MM.1S (cell line): ENCODE results near the gene CBX7.

ENCODE experiments used
- DNase-seq: peaks from one replicate; pipeline ENCODE4 v3.0.0-alpha.2; 2015
- H2AFZ ChIP-seq: fragments of 300-600 bp; sonication (generic); 2 replicates; pipeline ENCODE4 v1.6.0; 2016; ENCODE audit warnings: antibody characterized with exemption, low read length
- H3F3A ChIP-seq: fragments of 300-600 bp; sonication (generic); 2 replicates; pipeline ENCODE4 v1.6.1; 2016; ENCODE audit warnings: mild to moderate bottlenecking, antibody characterized with exemption, low read length, moderate library complexity, mixed read lengths; ENCODE audit not compliant: insufficient read depth
- H3K27ac ChIP-seq: fragments of 300-600 bp; sonication (generic); 2 replicates; pipeline ENCODE4 v1.5.1; 2016; ENCODE audit warnings: mild to moderate bottlenecking, low read length
- H3K27me3 ChIP-seq: fragments of 300-600 bp; sonication (generic); replicated peaks from 2 replicates; pipeline ENCODE4 v1.6.0; 2016; ENCODE audit warnings: low read length; ENCODE audit not compliant: insufficient read depth
- H3K36me3 ChIP-seq: fragments of 300-600 bp; sonication (generic); replicated peaks from 2 replicates; pipeline ENCODE4 v1.6.1; 2016; ENCODE audit warnings: mild to moderate bottlenecking, low read length, mixed read lengths; ENCODE audit not compliant: insufficient read depth
- H3K4me1 ChIP-seq: fragments of 300-600 bp; sonication (generic); 2 replicates; pipeline ENCODE4 v1.6.1; 2016; ENCODE audit warnings: low read length, mixed read lengths
- H3K4me2 ChIP-seq: fragments of 300-600 bp; sonication (generic); 2 replicates; pipeline ENCODE4 v1.6.0; 2016; ENCODE audit warnings: low read depth, low read length
- H3K4me3 ChIP-seq: fragments of 300-600 bp; sonication (generic); 2 replicates; pipeline ENCODE4 v1.5.1; 2016; ENCODE audit warnings: low read length, mixed read lengths
- H3K79me2 ChIP-seq: fragments of 300-600 bp; sonication (generic); 2 replicates; pipeline ENCODE4 v1.6.1; 2016; ENCODE audit warnings: mixed run types, low read length, mixed read lengths
- H3K9ac ChIP-seq: fragments of 300-600 bp; sonication (generic); 2 replicates; pipeline ENCODE4 v1.6.1; 2016; ENCODE audit warnings: low read length, mixed read lengths
- H3K9me2 ChIP-seq: fragments of 300-600 bp; sonication (generic); replicated peaks from 2 replicates; pipeline ENCODE4 v1.6.1; 2016; ENCODE audit warnings: mild to moderate bottlenecking, low read length, mixed read lengths; ENCODE audit not compliant: insufficient read depth
- H3K9me3 ChIP-seq: fragments of 300-600 bp; sonication (generic); replicated peaks from 2 replicates; pipeline ENCODE4 v1.6.1; 2016; ENCODE audit warnings: mild to moderate bottlenecking, low read length, mixed read lengths; ENCODE audit not compliant: insufficient read depth
- H4K20me1 ChIP-seq: fragments of 300-600 bp; sonication (generic); 2 replicates; pipeline ENCODE4 v1.6.1; 2016; ENCODE audit warnings: mild to moderate bottlenecking, low read length, moderate library complexity, mixed read lengths; ENCODE audit not compliant: insufficient read depth
- CTCF ChIP-seq: fragments of 300-600 bp; sonication (generic); IDR thresholded peaks from 2 replicates; pipeline ENCODE4 v1.5.1; 2016; ENCODE audit warnings: antibody characterized with exemption, low read length, mixed read lengths
- EZH2 ChIP-seq: fragments of 300-600 bp; sonication (generic); optimal IDR thresholded peaks from 2 replicates; pipeline ENCODE3; 2017; ENCODE audit warnings: low read depth, mild to moderate bottlenecking, antibody characterized with exemption, low read length, mixed read lengths
- EZH2phosphoT487 ChIP-seq: fragments of 300-600 bp; sonication (generic); IDR thresholded peaks from 2 replicates; pipeline ENCODE4 v1.6.1; 2018; ENCODE audit warnings: antibody characterized with exemption, low read length

The CBX7 gene

DNA sequence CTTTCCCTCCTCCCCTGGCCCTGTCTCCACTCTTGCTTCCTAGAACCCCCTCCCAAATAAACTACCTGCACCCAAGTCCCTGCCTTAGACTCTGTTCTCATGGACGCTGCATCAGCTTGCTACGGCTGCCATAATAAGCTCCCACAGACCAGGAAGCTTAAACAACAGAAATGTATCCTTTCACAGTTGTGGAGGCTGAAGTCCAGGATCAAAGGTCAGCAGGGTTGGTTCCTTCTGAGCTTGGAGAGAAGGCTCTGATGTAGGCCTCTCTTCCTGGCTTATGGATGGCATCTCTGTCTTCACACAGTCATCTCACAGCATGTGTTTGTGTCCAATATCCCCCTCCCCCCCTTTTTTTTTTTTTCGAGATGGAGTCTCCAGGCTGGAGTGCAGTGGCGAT, 23.4 kb downstream of the CBX7 start:
- Histone ChIP-seq H3K27ac (no peak overlapping the region), H2AFZ (no peak overlapping the region), H3K79me2 (no peaks in the 10 kb centered on the region), H3K4me1 (peaks cover 12% of the 10 kb centered on the region), H3K9ac (no peak overlapping the region), H3F3A (peaks cover 13% of the 10 kb centered on the region), H4K20me1 (no peaks in the 10 kb centered on the region), H3K27me3 (no peaks in the 10 kb centered on the region), H3K9me2 (no peaks in the 10 kb centered on the region), H3K36me3 (no peaks in the 10 kb centered on the region), H3K9me3 (no peaks in the 10 kb centered on the region), H3K4me2 (no peak overlapping the region; the same call in 1 of the 2 replicates), H3K4me3 (no peak overlapping the region)
- no peak for DNase-seq
- TF ChIP-seq EZH2phosphoT487: no peak
- TF ChIP-seq EZH2: no peak
- TF ChIP-seq CTCF: no peak

- DNase-seq: peak; percentile 68
- no peaks in the 10 kb centered on the region for H3K9me2 ChIP-seq
- peaks cover 13% of the 10 kb centered on the region for H3F3A ChIP-seq
- H3K4me2 ChIP-seq: no peak overlapping the region; the same call in 1 of the 2 replicates
- H3K4me1 ChIP-seq: peaks cover 12% of the 10 kb centered on the region
- TF ChIP-seq EZH2phosphoT487: no peak
- no peak for TF ChIP-seq CTCF
- no peak for TF ChIP-seq EZH2
- H3K36me3 ChIP-seq: no peaks in the 10 kb centered on the region
- H2AFZ ChIP-seq: no peak overlapping the region
- H3K27me3 ChIP-seq: no peaks in the 10 kb centered on the region
- H3K27ac ChIP-seq: peak overlapping the region; percentile 14; the same call in 1 of the 2 replicates
- H3K9me3 ChIP-seq: no peaks in the 10 kb centered on the region
- no peak overlapping the region for H3K4me3 ChIP-seq
- H4K20me1 ChIP-seq: no peaks in the 10 kb centered on the region
- H3K9ac ChIP-seq: no peak overlapping the region
- no peaks in the 10 kb centered on the region for H3K79me2 ChIP-seq
Measured at GRCh38 chr22:39128508-39128907, 24.0 kb downstream of the CBX7 start.

GRCh38 chr22:39125622-39126021, 26.9 kb downstream of the CBX7 start:
- H3K4me2 ChIP-seq: no peak overlapping the region
- peak overlapping the region; percentile 77; the same call in 1 of the 2 replicates for H3K27ac ChIP-seq
- no peaks in the 10 kb centered on the region for H3K79me2 ChIP-seq
- no peak overlapping the region for H3K4me3 ChIP-seq
- no peaks in the 10 kb centered on the region for H3K9me2 ChIP-seq
- H3K4me1 ChIP-seq: peaks cover 12% of the 10 kb centered on the region
- H3F3A ChIP-seq: peaks cover 13% of the 10 kb centered on the region
- no peaks in the 10 kb centered on the region for H3K27me3 ChIP-seq
- TF ChIP-seq EZH2 (no peak), CTCF (peak; percentile 12; the same call in 1 of the 2 replicates), EZH2phosphoT487 (no peak)
- H3K36me3 ChIP-seq: no peaks in the 10 kb centered on the region
- peak; percentile 92 for DNase-seq
- no peak overlapping the region for H3K9ac ChIP-seq
- no peaks in the 10 kb centered on the region for H4K20me1 ChIP-seq
- H2AFZ ChIP-seq: no peak overlapping the region
- H3K9me3 ChIP-seq: no peaks in the 10 kb centered on the region
